HepG2 (cell line): ENCODE results near the gene IL4I1. TPM values are rescaled to one million over a fixed set of nuclear protein-coding genes. Genes with fewer than 3 reads are reported as not detected.
A peak's percentile ranks its signal among the peaks of the same experiment; 100 is the strongest.

Source experiments
- ATAC-seq: fragments of 200-7000 bp; cut with Tn5 transposase; 3 replicates; pipeline ENCODE4 v1.9.1; 2020; ENCODE audit warnings: mild to moderate bottlenecking, moderate library complexity
- BruUV-seq: library from RNA; stranded (reverse); fragments of 400-500 nt; replicated peaks from 2 replicates; lab custom pipeline; 2021; lab: Mats Ljungman, UMichigan
- CTCF ChIA-PET: fragments of 300-600 bp; formaldehyde crosslinking; extraction: SDS; loops from one replicate; lab custom pipeline; 2021; ENCODE audit warnings: low total read pairs, inconsistent platforms, low intra/inter-chr PET ratio; lab: Yijun Ruan, JAX
- POLR2A ChIA-PET: fragments of 350-600 bp; sonication (Branson Sonifier 250); formaldehyde crosslinking; loops from one replicate; lab custom pipeline; 2020; ENCODE audit warnings: antibody characterized with exemption, inconsistent platforms; lab: Yijun Ruan, JAX
- DNase-seq: peaks from one replicate; pipeline ENCODE4 v3.0.0-alpha.2; 2015; ENCODE audit warnings: low spot score
- FAIRE-seq: peaks from 3 replicates; lab custom pipeline; 2011; peaks lifted over from hg19 to GRCh38; lab: Jason Lieb, UNC
- H2AFZ ChIP-seq: one replicate; pipeline ENCODE4 v1.6.1; 2011; ENCODE audit warnings: low read length, inconsistent platforms
- H3K27ac ChIP-seq: fragments of 300-600 bp; 3 replicates; pipeline ENCODE4 v1.8.0; 2011; ENCODE audit warnings: mixed run types, mild to moderate bottlenecking, mixed read lengths, low read length, inconsistent platforms; ENCODE audit not compliant: insufficient read depth; ENCODE audit errors: extremely low read length
- H3K27me3 ChIP-seq, 2 experiments: fragments of 200-600 bp in 1 of 2; 2 replicates in 1 of 2; 3 replicates in 1 of 2; pipeline versions ENCODE4 v1.6.0 to v1.8.0; 2011; ENCODE audit warnings: low read length in 2 of 2, mild to moderate bottlenecking in 2 of 2, moderate library complexity in 2 of 2, inconsistent platforms in 1 of 2; ENCODE audit not compliant: insufficient read depth in 2 of 2, control insufficient read depth in 1 of 2
- H3K36me3 ChIP-seq, 2 experiments: fragments of 200-600 bp in 1 of 2; replicated peaks in 1 of 2; 2 replicates in 1 of 2; 3 replicates in 1 of 2; pipeline versions ENCODE4 v1.5.1 to v1.8.0; 2011; ENCODE audit warnings: low read length in 2 of 2, inconsistent platforms in 1 of 2; ENCODE audit not compliant: insufficient read depth in 2 of 2, control insufficient read depth in 1 of 2
- H3K4me1 ChIP-seq: 2 replicates; pipeline ENCODE4 v1.5.1; 2012; ENCODE audit warnings: low read length, inconsistent platforms; ENCODE audit not compliant: insufficient read depth
- H3K4me2 ChIP-seq: 2 replicates; pipeline ENCODE4 v1.6.0; 2011; ENCODE audit warnings: low read depth, low read length, inconsistent platforms
- H3K4me3 ChIP-seq, 3 experiments: fragments of 200-600 bp in 1 of 3; sonication (generic), shearing (Covaris generic) in 1 of 3; replicated peaks in 1 of 3; 2 replicates each; pipeline ENCODE4 v1.5.1; 2011 to 2016; ENCODE audit warnings: low read length in 3 of 3, inconsistent platforms in 2 of 3, low read depth in 2 of 3, mild to moderate bottlenecking in 2 of 3, control low read depth in 1 of 3, mixed read lengths in 1 of 3; ENCODE audit not compliant: insufficient read depth in 1 of 3
- H3K79me2 ChIP-seq: one replicate; pipeline ENCODE4 v1.6.1; 2011; ENCODE audit warnings: low read length, inconsistent platforms; ENCODE audit not compliant: insufficient read depth
- H3K9ac ChIP-seq: 2 replicates; pipeline ENCODE4 v1.6.0; 2011; ENCODE audit warnings: mild to moderate bottlenecking, low read depth, low read length, inconsistent platforms; ENCODE audit not compliant: insufficient read depth
- H3K9me3 ChIP-seq: 2 replicates; pipeline ENCODE4 v1.5.1; 2012; ENCODE audit warnings: mild to moderate bottlenecking, low read length
- H4K20me1 ChIP-seq: 2 replicates; pipeline ENCODE4 v1.6.0; 2011; ENCODE audit warnings: inconsistent platforms, mild to moderate bottlenecking, low read length, moderate library complexity; ENCODE audit not compliant: insufficient read depth
- CREB1 ChIP-seq, 2 experiments: fragments of 450-650 bp in 1 of 2; IDR thresholded peaks; 2 replicates each; pipeline ENCODE4 v1.6.1; 2016 to 2017; ENCODE audit warnings: control low read depth in 1 of 2, mild to moderate bottlenecking in 1 of 2, missing compliant biosample characterization in 1 of 2, missing genetic modification characterization in 1 of 2
- E2F1 ChIP-seq: sonication (generic); formaldehyde crosslinking; IDR thresholded peaks from 2 replicates; pipeline ENCODE4 v1.5.0; 2020; ENCODE audit warnings: missing genetic modification reagents
- FOXA3 ChIP-seq: IDR thresholded peaks from 2 replicates; pipeline ENCODE4 v1.6.1; 2016; ENCODE audit warnings: missing genetic modification reagents, missing compliant biosample characterization
- GABPA ChIP-seq, 2 experiments: IDR thresholded peaks; 2 replicates each; pipeline ENCODE4 v1.6.1; 2011 to 2016; ENCODE audit warnings: low read depth in 2 of 2, low read length in 1 of 2, missing biosample characterization in 1 of 2, missing genetic modification characterization in 1 of 2
- NFYB ChIP-seq: sonication (generic); formaldehyde crosslinking; IDR thresholded peaks from 2 replicates; pipeline ENCODE4 v1.4.0; 2020; ENCODE audit warnings: missing genetic modification reagents
- PHF8 ChIP-seq: sonication (generic); formaldehyde crosslinking; IDR thresholded peaks from 2 replicates; pipeline ENCODE4 v1.5.0; 2020; ENCODE audit warnings: missing genetic modification reagents
- PRDM10 ChIP-seq: sonication (generic); formaldehyde crosslinking; IDR thresholded peaks from 2 replicates; pipeline ENCODE4 v1.4.0; 2020; ENCODE audit warnings: low read depth, missing genetic modification reagents
- SKIL ChIP-seq: sonication (generic); formaldehyde crosslinking; IDR thresholded peaks from 2 replicates; pipeline ENCODE4 v1.8.0; 2022; ENCODE audit warnings: missing genetic modification reagents, mild to moderate bottlenecking, moderate library complexity, borderline replicate concordance
- SNAPC2 ChIP-seq: sonication (generic); formaldehyde crosslinking; IDR thresholded peaks from 2 replicates; pipeline ENCODE4 v1.8.1; 2022; ENCODE audit warnings: mild to moderate bottlenecking, missing genetic modification reagents
- THAP11 ChIP-seq: IDR thresholded peaks from 2 replicates; pipeline ENCODE4 v1.6.1; 2016; ENCODE audit warnings: missing biosample characterization, missing genetic modification reagents
- U2AF1 ChIP-seq: fragments of 200-400 bp; formaldehyde crosslinking; optimal IDR thresholded peaks from 2 replicates; pipeline ENCODE3; 2017; ENCODE audit warnings: mild to moderate bottlenecking, low read depth, low read length
- ZGPAT ChIP-seq: IDR thresholded peaks from 2 replicates; pipeline ENCODE4 v1.6.1; 2016; ENCODE audit warnings: mild to moderate bottlenecking
- ZNF143 ChIP-seq: sonication (generic); formaldehyde crosslinking; IDR thresholded peaks from 2 replicates; pipeline ENCODE4 v1.4.0; 2020; ENCODE audit warnings: missing genetic modification reagents
- ZNF709 ChIP-seq: sonication (generic); formaldehyde crosslinking; IDR thresholded peaks from 2 replicates; pipeline ENCODE4 v1.5.0; 2020; ENCODE audit warnings: mild to moderate bottlenecking, missing genetic modification reagents
- ZNF737 ChIP-seq: sonication (generic); formaldehyde crosslinking; IDR thresholded peaks from 2 replicates; pipeline ENCODE4 v1.5.0; 2020; ENCODE audit warnings: missing genetic modification reagents, mild to moderate bottlenecking, borderline replicate concordance
- WGBS: methylation state at CpG from one replicate; pipeline ENCODE4 v1.1.6; 2017; ENCODE audit warnings: low lambda C conversion rate; 5-methylcytosine and 5-hydroxymethylcytosine counted together
- in situ Hi-C: cut with HindIII; loops from 2 replicates; pipeline ENCODE4 v1.10.0; 2017; ENCODE audit warnings: low pct_unique_long_range_greater_than_20kb; ENCODE audit not compliant: extremely low pct_ligation_motif_present
- intact Hi-C: fragments of 100-400 bp; cut with micrococcal nuclease; formaldehyde crosslinking; loops from one replicate; pipeline ENCODE4 v1.10.0; 2022; ENCODE audit not compliant: unreplicated experiment
- polyA plus RNA-seq, 8 experiments: library from polyadenylated mRNA; depleted of rRNA in 3 of 8; stranded (reverse) in 7 of 8; unstranded in 1 of 8; fragments of >200 nt; fragmentation: Illumina TruSeq in 4 of 8; extraction: Trizol in 4 of 8; gene quantifications; 2 replicates each; pipeline versions ENCODE4 v1.2.1 to v1.2.3, GENCODE V29; 2011 to 2016; ENCODE audit warnings: low read depth in 4 of 8, missing spikeins in 1 of 8, mixed read lengths in 1 of 8; ENCODE audit not compliant: insufficient read depth in 1 of 8
- total RNA-seq, 5 experiments: library from RNA; depleted of rRNA; stranded (reverse); fragments of >200 nt; fragmentation: Illumina TruSeq; extraction: Trizol; gene quantifications; 2 replicates each; pipeline ENCODE4 v1.2.3, GENCODE V29; 2016; ENCODE audit warnings: low read depth in 1 of 5

Gene IL4I1
- total and polyA plus RNA-seq, 2 of the 13 experiments (the other 11 are each of a cell fraction or from before 2014, with no cell fraction given), result not detected

- H3K4me2 ChIP-seq, result peak overlapping the region; percentile 76; the same call in 1 of the 2 replicates
- peak overlapping the region; percentile 89; the same call in 1 of the 2 replicates for H3K9ac ChIP-seq
- BruUV-seq, result no TSS peak
- no peak for DNase-seq
- intact Hi-C loops, result no loop called here
- no peaks in the 10 kb centered on the region; a peak in 1 of 5 replicates for H3K27me3 ChIP-seq
- H4K20me1 ChIP-seq, result peaks cover 5% of the 10 kb centered on the region
- FAIRE-seq, result no peak
- H3K36me3 ChIP-seq, result peaks cover 23 to 61% of the 10 kb centered on the region in 2 experiments
- no peak overlapping the region for H3K27ac ChIP-seq
- no peak for ATAC-seq
- 98% methylated on average over 8 of the region's 12 CpGs for WGBS
- H3K9me3 ChIP-seq, result no peaks in the 10 kb centered on the region
- in situ Hi-C loops, result no loop called here
- 0 out of 6 replicates have a peak overlapping the region, but pooled peaks of 1 of the 3 experiments have one; percentile 20 for H3K4me3 ChIP-seq
- peaks cover 32% of the 10 kb centered on the region for H3K79me2 ChIP-seq
- peaks cover 31% of the 10 kb centered on the region for H3K4me1 ChIP-seq
- ChIA-PET POLR2A (interaction anchor here (0.8 kb wide), 2 partner anchors 10 to 51 kb away, joined by 3 to 4 read pairs; no protein-coding TSS in a partner anchor), CTCF (no interaction called here)
- TF ChIP-seq ZNF709 (no peak), FOXA3 (no peak), THAP11 (peak; percentile 47), CREB1 (IDR thresholded peaks at IDR 0.05) (no peak), CREB1 (CRISPR knock-in tag; IDR thresholded peaks at IDR 0.05) (peak; percentile 61), PHF8 (CRISPR knock-in tag) (no peak), E2F1 (CRISPR knock-in tag) (no peak), ZNF737 (CRISPR knock-in tag) (no peak), SNAPC2 (CRISPR knock-in tag) (no peak), PRDM10 (CRISPR knock-in tag) (no peak), ZGPAT (CRISPR knock-in tag) (no peak), NFYB (CRISPR knock-in tag) (peak; percentile 51), ZNF143 (peak; percentile 58; the same call in 1 of the 2 replicates), U2AF1 (no peak), GABPA (IDR thresholded peaks at IDR 0.05; ENCODE audit: low read depth, low read length) (peak; percentile 55), GABPA (CRISPR knock-in tag; IDR thresholded peaks at IDR 0.05; ENCODE audit: low read depth) (peak; percentile 79), SKIL (no peak)
- H2AFZ ChIP-seq, result no peak overlapping the region
Observed at GRCh38 chr19:49879243-49879963, 17.3 kb downstream of the IL4I1 start.
